Measurements from ENCODE around the gene TRPC6. TPM values are rescaled to one million over a fixed set of nuclear protein-coding genes. Genes with fewer than 3 reads are reported as not detected.

Gene TRPC6
- total RNA-seq, 1 donor from 2014 or later = 0.47 TPM

DNA sequence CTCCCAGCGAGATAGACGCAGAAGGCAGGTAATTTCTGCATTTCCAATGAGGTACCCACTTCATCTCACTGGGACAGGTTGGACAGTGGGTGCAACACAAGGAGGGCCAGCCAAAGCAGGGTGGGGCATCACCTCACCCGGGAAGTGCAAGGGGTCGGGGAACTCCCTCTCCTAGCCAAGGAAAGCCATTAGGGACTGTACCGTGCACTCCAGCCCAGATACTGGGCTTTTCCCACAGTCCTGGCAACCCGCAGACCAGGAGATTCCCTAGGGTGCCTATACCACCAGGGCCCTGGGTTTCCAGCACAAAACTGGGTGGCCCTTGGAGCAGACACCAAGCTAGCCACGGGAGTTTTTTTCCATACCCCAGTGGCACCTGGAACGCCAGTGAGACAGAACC is 17.2 kb downstream of the TRPC6 start:
- Mint-ChIP-seq H3K4me3 (ENCODE audit: unreplicated experiment) (no peak overlapping the region), H3K36me3 (ENCODE audit: low read depth) (no peaks in the 10 kb centered on the region), H3K27ac (ENCODE audit: unreplicated experiment) (no peak overlapping the region), H3K4me1 (ENCODE audit: low read depth) (no peaks in the 10 kb centered on the region), H3K9me3 (ENCODE audit: low read depth) (peaks cover 19% of the 10 kb centered on the region), H3K27me3 (ENCODE audit: low read depth) (peaks cover 38% of the 10 kb centered on the region)
- DNase-seq (ENCODE audit: low spot score) = no peak
- TF ChIP-seq, protein P1, sequence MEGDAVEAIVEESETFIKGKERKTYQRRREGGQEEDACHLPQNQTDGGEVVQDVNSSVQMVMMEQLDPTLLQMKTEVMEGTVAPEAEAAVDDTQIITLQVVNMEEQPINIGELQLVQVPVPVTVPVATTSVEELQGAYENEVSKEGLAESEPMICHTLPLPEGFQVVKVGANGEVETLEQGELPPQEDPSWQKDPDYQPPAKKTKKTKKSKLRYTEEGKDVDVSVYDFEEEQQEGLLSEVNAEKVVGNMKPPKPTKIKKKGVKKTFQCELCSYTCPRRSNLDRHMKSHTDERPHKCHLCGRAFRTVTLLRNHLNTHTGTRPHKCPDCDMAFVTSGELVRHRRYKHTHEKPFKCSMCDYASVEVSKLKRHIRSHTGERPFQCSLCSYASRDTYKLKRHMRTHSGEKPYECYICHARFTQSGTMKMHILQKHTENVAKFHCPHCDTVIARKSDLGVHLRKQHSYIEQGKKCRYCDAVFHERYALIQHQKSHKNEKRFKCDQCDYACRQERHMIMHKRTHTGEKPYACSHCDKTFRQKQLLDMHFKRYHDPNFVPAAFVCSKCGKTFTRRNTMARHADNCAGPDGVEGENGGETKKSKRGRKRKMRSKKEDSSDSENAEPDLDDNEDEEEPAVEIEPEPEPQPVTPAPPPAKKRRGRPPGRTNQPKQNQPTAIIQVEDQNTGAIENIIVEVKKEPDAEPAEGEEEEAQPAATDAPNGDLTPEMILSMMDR (IDR thresholded peaks at IDR 0.05) = no peak

DNA sequence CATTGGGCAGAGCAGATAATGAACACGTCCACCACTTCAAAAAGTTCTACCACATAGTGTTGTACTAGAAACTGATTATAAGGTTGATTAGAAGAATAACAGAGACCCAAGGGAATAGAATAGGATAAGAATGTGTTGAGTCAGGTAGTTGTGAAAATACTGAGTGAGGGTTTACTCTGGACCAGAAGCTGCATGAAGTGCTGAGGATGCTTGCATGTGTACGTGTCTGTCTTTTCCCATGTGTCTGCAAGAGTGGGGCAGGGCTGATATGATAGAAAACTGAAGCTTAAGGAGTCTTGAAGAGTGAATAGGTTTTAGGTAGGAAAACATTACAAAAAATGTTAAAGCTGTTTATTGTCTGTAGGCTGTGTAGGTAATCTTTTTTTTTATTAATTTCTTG is 20.6 kb downstream of the TRPC6 start:
- Mint-ChIP-seq H3K27me3 (ENCODE audit: low read depth) (peaks cover 34% of the 10 kb centered on the region), H3K36me3 (ENCODE audit: low read depth) (no peaks in the 10 kb centered on the region), H3K27ac (ENCODE audit: unreplicated experiment) (no peak overlapping the region), H3K4me3 (ENCODE audit: unreplicated experiment) (no peak overlapping the region), H3K4me1 (ENCODE audit: low read depth) (no peaks in the 10 kb centered on the region), H3K9me3 (ENCODE audit: low read depth) (peaks cover 9% of the 10 kb centered on the region)
- TF ChIP-seq, protein P1 (IDR thresholded peaks at IDR 0.05) = no peak
- DNase-seq (ENCODE audit: low spot score) = no peak

DNA sequence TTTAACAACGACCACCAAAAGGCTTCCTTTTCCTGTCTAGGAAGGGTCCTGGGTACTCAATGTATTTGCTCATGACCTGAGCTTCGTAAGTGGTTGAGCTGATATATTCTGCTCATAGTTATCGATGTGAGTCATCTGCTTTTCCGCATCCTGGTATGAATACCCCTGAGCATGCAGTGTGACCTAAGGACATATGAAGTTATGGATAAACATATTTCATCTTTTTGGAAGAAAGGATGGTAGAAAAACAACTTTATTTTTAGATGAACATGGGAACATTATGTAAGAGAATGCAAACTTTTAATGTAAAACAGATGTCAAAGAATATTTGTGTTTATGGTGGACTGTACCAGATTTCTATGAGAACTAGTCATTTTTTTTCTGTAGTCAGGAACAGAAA is 28.4 kb downstream of the TRPC6 start:
- Mint-ChIP-seq H3K4me3 (ENCODE audit: unreplicated experiment) (no peak overlapping the region), H3K36me3 (ENCODE audit: low read depth) (no peaks in the 10 kb centered on the region), H3K4me1 (ENCODE audit: low read depth) (peaks cover 16% of the 10 kb centered on the region), H3K9me3 (ENCODE audit: low read depth) (no peaks in the 10 kb centered on the region), H3K27ac (ENCODE audit: unreplicated experiment) (no peak overlapping the region), H3K27me3 (ENCODE audit: low read depth) (peaks cover 4% of the 10 kb centered on the region)
- TF ChIP-seq, protein P1 (IDR thresholded peaks at IDR 0.05) = no peak
- DNase-seq (ENCODE audit: low spot score) = no peak

DNA sequence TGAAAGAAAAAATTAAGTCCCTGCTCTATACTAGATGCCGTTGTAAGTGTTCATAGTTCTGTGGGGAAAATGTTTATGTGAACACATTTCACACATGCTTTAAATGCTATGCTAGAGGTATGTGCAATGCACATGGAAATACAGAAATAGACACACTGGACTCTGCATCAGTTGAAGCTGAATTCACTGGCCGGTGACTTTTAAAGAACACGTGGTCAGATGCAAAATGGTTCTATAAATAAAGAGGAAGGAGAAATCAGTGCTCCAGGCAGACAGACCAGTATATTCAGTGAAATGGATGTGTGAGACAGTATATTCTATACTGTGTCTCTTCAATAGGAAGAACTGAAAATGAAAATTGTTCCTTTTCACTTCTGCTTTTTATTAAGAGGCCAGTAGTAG is 29.9 kb downstream of the TRPC6 start:
- Mint-ChIP-seq H3K4me1 (ENCODE audit: low read depth) (peaks cover 16% of the 10 kb centered on the region), H3K9me3 (ENCODE audit: low read depth) (no peaks in the 10 kb centered on the region), H3K27ac (ENCODE audit: unreplicated experiment) (no peak overlapping the region), H3K27me3 (ENCODE audit: low read depth) (peaks cover 1% of the 10 kb centered on the region), H3K4me3 (ENCODE audit: unreplicated experiment) (no peak overlapping the region), H3K36me3 (ENCODE audit: low read depth) (no peaks in the 10 kb centered on the region)
- TF ChIP-seq, protein P1 (IDR thresholded peaks at IDR 0.05) = no peak
- no peak for DNase-seq (ENCODE audit: low spot score)

DNA sequence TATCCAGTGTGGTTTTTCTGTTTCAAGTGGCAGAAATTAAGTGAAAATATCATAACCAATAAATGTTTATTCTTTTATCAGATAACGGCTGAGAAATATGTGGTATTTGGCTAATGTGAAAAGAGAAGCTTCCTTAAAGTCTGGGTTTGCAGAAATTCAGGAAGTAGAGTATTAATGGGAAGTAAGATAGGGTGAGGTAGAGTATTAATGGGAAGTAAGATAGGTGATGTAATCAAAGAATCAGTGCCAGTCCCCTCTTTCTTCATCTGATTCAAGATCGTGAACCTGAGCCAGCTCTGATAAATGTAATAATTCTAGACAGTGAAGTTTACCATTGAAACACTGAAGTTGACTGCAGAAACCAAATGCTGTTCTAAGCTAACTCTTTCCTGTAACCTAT is 30.9 kb downstream of the TRPC6 start:
- Mint-ChIP-seq H3K27me3 (ENCODE audit: low read depth) (no peaks in the 10 kb centered on the region), H3K4me3 (ENCODE audit: unreplicated experiment) (no peak overlapping the region), H3K36me3 (ENCODE audit: low read depth) (no peaks in the 10 kb centered on the region), H3K27ac (ENCODE audit: unreplicated experiment) (no peak overlapping the region), H3K4me1 (ENCODE audit: low read depth) (peaks cover 16% of the 10 kb centered on the region), H3K9me3 (ENCODE audit: low read depth) (no peaks in the 10 kb centered on the region)
- no peak for DNase-seq (ENCODE audit: low spot score)
- TF ChIP-seq, protein P1 (IDR thresholded peaks at IDR 0.05) = no peak
